Uterus (tissue), 4 donors: ENCODE data around the gene ZDHHC1. TPM values are rescaled to one million over a fixed set of nuclear protein-coding genes. Genes with fewer than 3 reads are reported as not detected.

Source experiments
- DNase-seq, 2 donors: peaks; one replicate each; pipeline ENCODE4 v3.0.0-alpha.2; 2019 to 2020
- H3K27ac ChIP-seq, 2 donors: fragments of 200-600 bp; sonication (generic); 1 replicate in 1 of 2; 2 replicates in 1 of 2; pipeline ENCODE4 v1.5.1; 2016 to 2018
- H3K27me3 ChIP-seq, 2 donors: fragments of 200-600 bp; sonication (generic); one replicate each; pipeline ENCODE4 v1.5.1; 2018 to 2019; ENCODE audit warnings: control low read depth in 1 of 2
- H3K36me3 ChIP-seq, 2 donors: fragments of 200-600 bp; sonication (generic); one replicate each; pipeline ENCODE4 v1.5.1; 2019; ENCODE audit warnings: control low read depth in 1 of 2
- H3K4me1 ChIP-seq, 2 donors: fragments of 200-600 bp; sonication (generic); one replicate each; pipeline ENCODE4 v1.5.1; 2018 to 2019; ENCODE audit warnings: control low read depth in 1 of 2
- H3K4me3 ChIP-seq, 2 donors: fragments of 200-600 bp; sonication (generic); 1 replicate in 1 of 2; 2 replicates in 1 of 2; pipeline ENCODE4 v1.5.1; 2018 to 2019; ENCODE audit warnings: mild to moderate bottlenecking in 1 of 2
- H3K9me3 ChIP-seq, 2 donors: fragments of 200-600 bp; sonication (generic); one replicate each; pipeline ENCODE4 v1.5.1; 2019; ENCODE audit warnings: control low read depth in 1 of 2
- CTCF ChIP-seq, 4 experiments: fragments of 200-600 bp in 2 of 4; fragments of 450-650 bp in 2 of 4; sonication (generic) in 2 of 4; IDR thresholded peaks; one replicate each; pipeline ENCODE4 v1.5.1; 2016 to 2019; ENCODE audit warnings: antibody characterized with exemption in 4 of 4, mild to moderate bottlenecking in 2 of 4, moderate library complexity in 1 of 4
- POLR2A ChIP-seq, 2 donors: fragments of 450-650 bp; IDR thresholded peaks; one replicate each; pipeline ENCODE4 v1.6.1; 2016; ENCODE audit warnings: antibody characterized with exemption in 2 of 2, mild to moderate bottlenecking in 1 of 2, moderate library complexity in 1 of 2
- intact Hi-C: fragments of 100-400 bp; cut with DNase I; formaldehyde crosslinking; loops from one replicate; pipeline ENCODE4 v1.15.1; 2023; ENCODE audit warnings: low total_unique reads
- total RNA-seq, 4 donors: library from RNA; depleted of rRNA in 3 of 4; stranded (reverse); fragments of >200 nt in 3 of 4; gene quantifications; one replicate each; pipeline versions ENCODE4 v1.1.0 to v1.2.4, GENCODE V29; 2014 to 2023
- donor health status: DM: yes; HTN: yes; CAD: no.

Gene ZDHHC1
- total RNA-seq, 4 donors from 2014 or later = 14.7 to 30.6 (median 25.6) TPM

DNA sequence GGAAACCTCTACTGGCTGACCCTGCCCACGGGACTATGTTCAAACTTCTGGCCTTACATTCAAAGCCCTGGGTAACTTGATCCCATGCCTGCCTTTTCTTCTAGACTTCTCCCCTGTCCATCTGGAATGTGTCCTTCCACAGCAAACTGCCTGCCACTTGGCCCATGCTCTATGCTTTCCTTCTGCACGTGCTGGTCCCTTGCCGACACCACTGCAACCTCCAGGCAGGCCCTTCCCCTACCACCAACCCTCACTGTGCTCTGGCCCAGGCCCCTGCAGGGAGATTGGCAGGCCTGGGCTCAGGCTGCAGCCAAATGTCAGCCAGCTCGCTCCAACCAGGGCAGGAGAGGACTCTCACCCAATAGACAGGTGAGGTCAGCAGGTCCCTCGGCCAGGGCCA, 25.6 kb upstream of the ZDHHC1 start:
- no peaks in the 10 kb centered on the region for H3K27me3 ChIP-seq
- H3K9me3 ChIP-seq = no peaks in the 10 kb centered on the region
- intact Hi-C loops = no loop called here
- TF ChIP-seq CTCF (IDR thresholded peaks at IDR 0.05) = no peak
- no peak overlapping the region for H3K4me3 ChIP-seq
- peak overlapping the region; percentile 78 to 81 for H3K27ac ChIP-seq
- H3K36me3 ChIP-seq = no peaks in the 10 kb centered on the region
- DNase-seq = no peak
- peaks cover 29 to 50% of the 10 kb centered on the region in 2 donors for H3K4me1 ChIP-seq

- Histone ChIP-seq H3K36me3 (no peaks in the 10 kb centered on the region), H3K4me1 (peaks cover 23 to 44% of the 10 kb centered on the region in 2 donors), H3K4me3 (no peak overlapping the region), H3K9me3 (no peaks in the 10 kb centered on the region), H3K27ac (peak overlapping the region; percentile 78 to 81), H3K27me3 (no peaks in the 10 kb centered on the region)
- intact Hi-C loops = no loop called here
- DNase-seq = peak in 1 of 2 donors; percentile 45
- no peak for TF ChIP-seq POLR2A (IDR thresholded peaks at IDR 0.05)
- no peak for TF ChIP-seq CTCF (IDR thresholded peaks at IDR 0.05)
These were observed 25.0 kb upstream of the ZDHHC1 start for GRCh38 chr16:67441271-67441753.

- Histone ChIP-seq H3K36me3 (no peaks in the 10 kb centered on the region), H3K9me3 (no peaks in the 10 kb centered on the region), H3K27ac (no peak overlapping the region), H3K4me1 (peaks cover 16 to 20% of the 10 kb centered on the region in 2 donors), H3K27me3 (no peaks in the 10 kb centered on the region), H3K4me3 (no peak overlapping the region)
- TF ChIP-seq CTCF (IDR thresholded peaks at IDR 0.05) = no peak
- no peak for TF ChIP-seq POLR2A (IDR thresholded peaks at IDR 0.05)
- no peak for DNase-seq
- intact Hi-C loops = no loop called here
These were observed 22.6 kb upstream of the ZDHHC1 start for GRCh38 chr16:67438824-67439393.

GRCh38 chr16:67438098-67438791, 22.0 kb upstream of the ZDHHC1 start:
- intact Hi-C loops = no loop called here
- Histone ChIP-seq H3K4me3 (no peak overlapping the region), H3K36me3 (no peaks in the 10 kb centered on the region), H3K9me3 (no peaks in the 10 kb centered on the region), H3K27me3 (no peaks in the 10 kb centered on the region), H3K27ac (no peak overlapping the region), H3K4me1 (peaks cover 11 to 13% of the 10 kb centered on the region in 2 donors)
- DNase-seq = no peak
- no peak for TF ChIP-seq CTCF (IDR thresholded peaks at IDR 0.05)
- TF ChIP-seq POLR2A (IDR thresholded peaks at IDR 0.05) = no peak

DNA sequence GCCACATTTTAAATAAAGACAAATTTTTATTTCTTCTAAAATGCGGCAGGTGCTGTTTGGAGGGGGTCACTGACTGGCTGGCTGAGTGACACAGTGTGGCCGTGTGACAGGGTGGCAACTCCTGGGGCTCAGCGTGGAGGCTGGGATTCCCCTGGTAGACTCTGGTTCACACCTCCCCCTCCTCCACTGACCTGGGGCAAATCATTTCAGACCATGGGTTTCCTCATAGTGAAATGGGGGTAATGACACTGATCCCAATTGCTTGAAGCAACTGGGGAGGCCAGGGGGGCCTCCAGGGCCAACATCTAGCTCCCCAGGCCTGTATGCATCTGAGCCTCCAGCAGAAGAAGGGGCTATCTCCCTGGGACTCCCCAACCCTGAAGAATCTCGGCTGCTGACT, 21.2 kb upstream of the ZDHHC1 start:
- Histone ChIP-seq H3K36me3 (no peaks in the 10 kb centered on the region), H3K4me1 (peaks cover 6 to 11% of the 10 kb centered on the region in 2 donors), H3K27me3 (no peaks in the 10 kb centered on the region), H3K9me3 (no peaks in the 10 kb centered on the region), H3K4me3 (no peak overlapping the region), H3K27ac (no peak overlapping the region)
- no peak for DNase-seq
- intact Hi-C loops = no loop called here
- TF ChIP-seq POLR2A (IDR thresholded peaks at IDR 0.05) (no peak), CTCF (IDR thresholded peaks at IDR 0.05) (no peak)
